Calu3 (cell line): Measurements from ENCODE around the gene CHMP6. TPM values are rescaled to one million over a fixed set of nuclear protein-coding genes. Genes with fewer than 3 reads are reported as not detected.
A peak's percentile ranks its signal among the peaks of the same experiment; 100 is the strongest.

Source experiments
- Bru-seq: library from RNA; stranded (reverse); fragments of 400-500 nt; gene quantifications from one replicate; lab custom pipeline; 2021; lab: Mats Ljungman, UMichigan
- BruChase-seq, 2 experiments: library from RNA; stranded (reverse); fragments of 400-500 nt; gene quantifications; one replicate each; lab custom pipeline; 2021; lab: Mats Ljungman, UMichigan
- BruUV-seq: library from RNA; stranded (reverse); fragments of 400-500 nt; replicated peaks from 2 replicates; lab custom pipeline; 2021; lab: Mats Ljungman, UMichigan
- CTCF ChIA-PET: fragments of 300-600 bp; sonication (Branson Sonifier 250); formaldehyde crosslinking; loops from one replicate; lab custom pipeline; 2022; ENCODE audit warnings: antibody characterized with exemption; lab: Charles Lee
- DNase-seq: peaks from one replicate; pipeline ENCODE4 v3.0.0; 2022
- H3K27ac Mint-ChIP-seq: one replicate; pipeline ENCODE4 v1.8.0; 2022; ENCODE audit warnings: mixed read lengths; ENCODE audit not compliant: unreplicated experiment
- H3K27me3 Mint-ChIP-seq: one replicate; pipeline ENCODE4 v1.8.0; 2022; ENCODE audit warnings: mixed read lengths; ENCODE audit not compliant: unreplicated experiment
- H3K36me3 Mint-ChIP-seq: one replicate; pipeline ENCODE4 v1.8.0; 2022; ENCODE audit warnings: mild to moderate bottlenecking, moderate library complexity, mixed read lengths; ENCODE audit not compliant: insufficient read depth, unreplicated experiment
- H3K4me1 Mint-ChIP-seq: one replicate; pipeline ENCODE4 v1.8.0; 2022; ENCODE audit warnings: mild to moderate bottlenecking, low read depth, mixed read lengths; ENCODE audit not compliant: unreplicated experiment
- H3K4me3 Mint-ChIP-seq: one replicate; pipeline ENCODE4 v1.8.0; 2022; ENCODE audit warnings: mild to moderate bottlenecking, low read depth, moderate library complexity, mixed read lengths; ENCODE audit not compliant: unreplicated experiment
- H3K9me3 Mint-ChIP-seq: one replicate; pipeline ENCODE4 v1.8.0; 2022; ENCODE audit warnings: low read depth, mixed read lengths; ENCODE audit not compliant: unreplicated experiment
- CTCF ChIP-seq: fragments of 200-600 bp; IDR thresholded peaks from one replicate; pipeline ENCODE4 v1.8.0; 2022; ENCODE audit warnings: antibody characterized with exemption; ENCODE audit not compliant: unreplicated experiment
- intact Hi-C: fragments of 100-400 bp; cut with micrococcal nuclease; formaldehyde crosslinking; loops from one replicate; pipeline ENCODE4 v1.10.0; 2022; ENCODE audit not compliant: unreplicated experiment
- long read RNA-seq: library from polyadenylated mRNA; stranded (forward); transcript quantifications from one replicate; pipeline ENCODE4 v2.0.0, GENCODE V29; 2022
- total RNA-seq: library from RNA; stranded (reverse); gene quantifications from 2 replicates; pipeline ENCODE4 v1.2.3, GENCODE V29; 2022

CHMP6 gene
- total RNA-seq = 25.5 and 27.9 TPM in 2 replicates
- percentile 50 among the genes with signal in this experiment for Bru-seq, nascent RNA
- BruChase-seq, experiment 1, labeled RNA remaining after a 6-hour chase = percentile 60 among the genes with signal in this experiment
- BruChase-seq, experiment 2, labeled RNA remaining after a 2-hour chase = percentile 55 among the genes with signal in this experiment
- long read RNA-seq, transcript CHMP6-201 (8 exons, 1,664 nt) = major isoform, 50 of 55 reads
- long read RNA-seq, partial matches to known transcripts = 1 of 55 reads
- long read RNA-seq, other reads (novel, unspliced or antisense) = 4 of 55 reads

- peak; percentile 81 for DNase-seq
- Mint-ChIP-seq H3K9me3 (no peaks in the 10 kb centered on the region), H3K27ac (peak within 1 kb of the TSS; percentile 29), H3K36me3 (peaks cover 34% of the 10 kb centered on the region), H3K4me3 (peak within 1 kb of the TSS; percentile 62), H3K4me1 (no peaks in the 10 kb centered on the region), H3K27me3 (peaks cover 17% of the 10 kb centered on the region)
- intact Hi-C loops = no loop called here
- CTCF ChIA-PET = interaction anchor here (0.5 kb wide), 1 partner anchor 41 kb away, joined by 4 read pairs; no protein-coding TSS in a partner anchor
- no peak for TF ChIP-seq CTCF
- BruUV-seq = no TSS peak
These were observed at the start of gene CHMP6 for GRCh38 chr17:80991645-80992076. CHMP6 (plus strand) TSS chr17:80991841; CDS start chr17:80991919, 78 bp downstream.

- CTCF ChIA-PET = no interaction called here
- Mint-ChIP-seq H3K27ac (no peak overlapping the region), H3K36me3 (peaks cover 6% of the 10 kb centered on the region), H3K9me3 (no peaks in the 10 kb centered on the region), H3K4me1 (no peaks in the 10 kb centered on the region), H3K27me3 (no peaks in the 10 kb centered on the region), H3K4me3 (no peak overlapping the region)
- intact Hi-C loops = no loop called here
- BruUV-seq = no TSS peak
- no peak for TF ChIP-seq CTCF
- no peak for DNase-seq
These were observed 49.0 kb upstream of the CHMP6 start for GRCh38 chr17:80942423-80943345.

- intact Hi-C loops = no loop called here
- no peak for DNase-seq
- H3K27me3 Mint-ChIP-seq = no peaks in the 10 kb centered on the region
- H3K4me3 Mint-ChIP-seq = no peak overlapping the region
- H3K9me3 Mint-ChIP-seq = no peaks in the 10 kb centered on the region
- no peak overlapping the region for H3K27ac Mint-ChIP-seq
- CTCF ChIA-PET = no interaction called here
- no peak for TF ChIP-seq CTCF
- no TSS peak for BruUV-seq
- peaks cover 5% of the 10 kb centered on the region for H3K36me3 Mint-ChIP-seq
- H3K4me1 Mint-ChIP-seq = no peaks in the 10 kb centered on the region
These were observed 48.1 kb upstream of the CHMP6 start for GRCh38 chr17:80943346-80944145.

- BruUV-seq = no TSS peak
- H3K4me1 Mint-ChIP-seq = no peaks in the 10 kb centered on the region
- DNase-seq = no peak
- intact Hi-C loops = no loop called here
- peaks cover 7% of the 10 kb centered on the region for H3K36me3 Mint-ChIP-seq
- CTCF ChIA-PET = no interaction called here
- H3K27me3 Mint-ChIP-seq = no peaks in the 10 kb centered on the region
- H3K9me3 Mint-ChIP-seq = no peaks in the 10 kb centered on the region
- H3K27ac Mint-ChIP-seq = no peak overlapping the region
- no peak overlapping the region for H3K4me3 Mint-ChIP-seq
- TF ChIP-seq CTCF = no peak
These were observed 47.3 kb upstream of the CHMP6 start for GRCh38 chr17:80944326-80944725.
